ENCODE data around the gene MCOLN3.

GRCh38 chr1:84998642-84999280 lies 49.5 kb downstream of the MCOLN3 start:
- no peak for TF ChIP-seq CTCF (conservative IDR thresholded peaks at IDR 0.05)
- TF ChIP-seq EZH2 (IDR thresholded peaks at IDR 0.05; ENCODE audit: low read depth): no peak

Measured in PC-9 (cell line).